PFSK-1 (cell line): Measurements from ENCODE around the gene MEA1.

Experiments
- FOXP2 ChIP-seq: optimal IDR thresholded peaks from 2 replicates; pipeline ENCODE3; 2011; ENCODE audit warnings: borderline replicate concordance, control low read depth, inconsistent platforms; ENCODE audit not compliant: insufficient read depth; ENCODE audit errors: extremely low read length, extremely low read depth
- POLR2AphosphoS5 ChIP-seq: IDR thresholded peaks from 2 replicates; pipeline ENCODE4 v1.6.1; 2012; ENCODE audit warnings: low read depth, mild to moderate bottlenecking, control low read depth, low read length, moderate library complexity
- REST ChIP-seq, 2 experiments: IDR thresholded peaks; 2 replicates each; pipeline versions ENCODE4 v1.6.1 to v1.8.0; 2011 to 2012; ENCODE audit warnings: low read depth in 2 of 2, low read length in 2 of 2, control low read depth in 1 of 2, inconsistent platforms in 1 of 2, mild to moderate bottlenecking in 1 of 2, moderate library complexity in 1 of 2; ENCODE audit not compliant: insufficient read depth in 1 of 2
- SIN3A ChIP-seq: IDR thresholded peaks from 2 replicates; pipeline ENCODE4 v1.6.1; 2012; ENCODE audit warnings: mild to moderate bottlenecking, low read length, moderate library complexity, borderline replicate concordance; ENCODE audit not compliant: insufficient read depth
- TAF1 ChIP-seq: IDR thresholded peaks from 2 replicates; pipeline ENCODE4 v1.6.1; 2012; ENCODE audit warnings: low read length, control low read depth, borderline replicate concordance; ENCODE audit not compliant: insufficient read depth

The MEA1 gene

GRCh38 chr6:43024436-43024835, 10.7 kb upstream of the MEA1 start:
- TF ChIP-seq SIN3A (no peak), FOXP2 (no peak), TAF1 (no peak), REST (IDR thresholded peaks at IDR 0.05; ENCODE audit: insufficient read depth in 1 of 2, low read depth in 2 of 2, low read length in 2 of 2) (no peak), POLR2AphosphoS5 (no peak)

- TF ChIP-seq FOXP2 (peak; percentile 56), TAF1 (peak; percentile 89; the same call in 1 of the 2 replicates), POLR2AphosphoS5 (peak; percentile 84), REST (IDR thresholded peaks at IDR 0.05; ENCODE audit: insufficient read depth in 1 of 2, low read depth in 2 of 2, low read length in 2 of 2) (peak in 1 of 2 experiments; percentile 37; a peak in 1 of 4 replicates), SIN3A (peak; percentile 35; the same call in 1 of the 2 replicates)
These were observed 7.7 kb upstream of the MEA1 start, which contains the start of gene RRP36 for GRCh38 chr6:43021270-43022047. Gene RRP36 (plus strand): TSS chr6:43021623. CDS start chr6:43021655, 32 bp downstream.

- TF ChIP-seq TAF1 (no peak), REST (IDR thresholded peaks at IDR 0.05; ENCODE audit: insufficient read depth in 1 of 2, low read depth in 2 of 2, low read length in 2 of 2) (no peak), SIN3A (no peak), FOXP2 (no peak), POLR2AphosphoS5 (no peak)
These were observed 7.1 kb upstream of the MEA1 start for GRCh38 chr6:43020847-43021246.

DNA sequence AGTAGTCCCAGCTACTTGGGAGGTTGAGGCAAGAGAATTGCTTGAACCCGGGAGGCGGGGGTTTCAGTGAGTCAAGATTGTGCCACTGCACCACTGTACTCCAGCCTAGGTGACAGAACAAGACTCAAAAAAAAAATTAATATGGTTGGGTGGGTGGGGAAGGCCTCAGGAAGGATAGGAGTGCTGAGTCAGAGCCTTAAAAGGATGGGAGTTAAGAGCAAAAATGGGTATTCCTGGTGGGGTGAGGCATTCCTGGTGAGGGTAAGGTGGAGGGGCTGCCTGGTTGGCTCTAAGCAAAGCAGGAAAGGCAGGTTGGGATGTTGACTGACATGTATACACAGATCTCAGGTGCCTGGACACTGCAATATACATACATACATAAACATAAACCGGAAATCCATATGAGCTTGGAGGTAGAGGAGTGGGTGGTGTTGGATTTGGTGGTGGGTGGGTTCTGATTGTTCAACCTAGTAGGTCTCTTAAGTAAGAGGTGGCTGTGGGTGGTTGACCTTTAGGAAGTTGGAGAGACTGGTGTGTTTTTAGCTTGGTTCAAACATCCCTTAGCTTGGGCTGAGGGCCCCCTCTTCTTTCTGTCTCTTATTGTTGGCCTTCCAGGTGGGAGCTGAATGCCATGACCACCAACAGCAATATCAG, 6.4 kb upstream of the MEA1 start:
- no peak for TF ChIP-seq FOXP2
- TF ChIP-seq POLR2AphosphoS5: no peak
- TF ChIP-seq TAF1: no peak
- no peak for TF ChIP-seq SIN3A
- TF ChIP-seq REST (IDR thresholded peaks at IDR 0.05; ENCODE audit: insufficient read depth in 1 of 2, low read depth in 2 of 2, low read length in 2 of 2): no peak
